HL-60 (cell line): ENCODE results near the gene PTX4.

Source experiments
- CTCF ChIP-seq: IDR thresholded peaks from one replicate; pipeline ENCODE4 v1.5.1; 2011; ENCODE audit warnings: low read length, control low read depth, inconsistent platforms; ENCODE audit not compliant: insufficient read depth
- POLR2AphosphoS5 ChIP-seq: IDR thresholded peaks from 2 replicates; pipeline ENCODE4 v1.6.1; 2012; ENCODE audit warnings: low read depth
- REST ChIP-seq: IDR thresholded peaks from 2 replicates; pipeline ENCODE4 v1.6.1; 2012; ENCODE audit warnings: low read depth; ENCODE audit not compliant: insufficient replicate concordance

GRCh38 chr16:1502092-1503004 lies 13.6 kb upstream of the PTX4 start:
- no peak for TF ChIP-seq REST
- no peak for TF ChIP-seq CTCF
- TF ChIP-seq POLR2AphosphoS5: 0 out of 2 replicates have a peak, but pooled peaks have one; percentile 4
